NCI-H748 treated with DMSO at 0.1 percent for 48 hours (cell line): ENCODE measurements around the gene LAIR1.
"Not testable (repeated sequence)": the region's sequence is repeated elsewhere in the genome, so short reads cannot be mapped to it uniquely, and the experiment has no call there.

Source experiments
- DNase-seq: peaks from one replicate; lab custom pipeline; 2025; lab: John Stamatoyannopoulos, UW

The LAIR1 gene

DNA sequence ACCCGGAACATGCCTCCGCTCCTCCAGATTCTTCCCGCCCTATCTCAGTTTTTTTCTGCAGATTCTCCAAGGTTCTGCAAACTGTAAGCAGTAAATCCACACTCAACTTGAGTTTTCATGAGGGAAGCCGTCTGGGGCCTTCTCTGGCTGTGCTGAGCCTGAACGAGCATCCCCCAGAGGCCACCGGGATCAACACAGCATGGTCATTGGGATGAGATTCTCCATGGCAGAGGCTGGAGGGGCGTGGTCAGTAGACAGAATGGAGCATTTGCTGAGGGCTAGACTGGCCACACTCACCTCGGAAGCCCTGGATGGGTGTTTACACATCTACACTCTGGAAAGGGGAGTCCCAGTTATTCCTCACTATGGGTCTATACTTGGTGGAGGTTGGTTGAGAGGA, 23.4 kb downstream of the LAIR1 start:
- no peak for DNase-seq

GRCh38 chr19:54339646-54340358, 24.9 kb downstream of the LAIR1 start:
- DNase-seq: no peak

DNA sequence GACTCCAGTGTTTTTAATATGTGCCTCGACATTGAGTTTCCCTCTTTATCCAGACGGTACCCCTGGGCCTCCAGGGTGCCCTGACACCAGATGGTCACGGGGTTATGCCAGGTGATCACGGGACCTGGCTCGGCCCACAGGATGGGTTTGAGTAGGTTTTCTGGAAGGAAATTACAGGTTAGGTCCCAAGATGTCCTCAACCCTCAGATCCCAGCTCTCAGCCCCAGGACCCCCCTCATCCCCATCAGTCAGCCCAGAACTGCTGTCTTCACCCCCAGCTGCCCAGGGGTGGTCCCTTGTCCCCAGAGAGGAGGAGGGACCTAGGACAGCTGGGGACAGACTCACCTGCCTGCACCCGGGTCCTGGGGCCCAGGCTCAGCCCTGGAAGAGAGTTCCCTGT, 26.2 kb downstream of the LAIR1 start:
- no peak for DNase-seq

GRCh38 chr19:54337858-54338230, 26.9 kb downstream of the LAIR1 start:
- DNase-seq: no peak

- DNase-seq: no peak
Observed at GRCh38 chr19:54336893-54337857, 27.6 kb downstream of the LAIR1 start.

DNA sequence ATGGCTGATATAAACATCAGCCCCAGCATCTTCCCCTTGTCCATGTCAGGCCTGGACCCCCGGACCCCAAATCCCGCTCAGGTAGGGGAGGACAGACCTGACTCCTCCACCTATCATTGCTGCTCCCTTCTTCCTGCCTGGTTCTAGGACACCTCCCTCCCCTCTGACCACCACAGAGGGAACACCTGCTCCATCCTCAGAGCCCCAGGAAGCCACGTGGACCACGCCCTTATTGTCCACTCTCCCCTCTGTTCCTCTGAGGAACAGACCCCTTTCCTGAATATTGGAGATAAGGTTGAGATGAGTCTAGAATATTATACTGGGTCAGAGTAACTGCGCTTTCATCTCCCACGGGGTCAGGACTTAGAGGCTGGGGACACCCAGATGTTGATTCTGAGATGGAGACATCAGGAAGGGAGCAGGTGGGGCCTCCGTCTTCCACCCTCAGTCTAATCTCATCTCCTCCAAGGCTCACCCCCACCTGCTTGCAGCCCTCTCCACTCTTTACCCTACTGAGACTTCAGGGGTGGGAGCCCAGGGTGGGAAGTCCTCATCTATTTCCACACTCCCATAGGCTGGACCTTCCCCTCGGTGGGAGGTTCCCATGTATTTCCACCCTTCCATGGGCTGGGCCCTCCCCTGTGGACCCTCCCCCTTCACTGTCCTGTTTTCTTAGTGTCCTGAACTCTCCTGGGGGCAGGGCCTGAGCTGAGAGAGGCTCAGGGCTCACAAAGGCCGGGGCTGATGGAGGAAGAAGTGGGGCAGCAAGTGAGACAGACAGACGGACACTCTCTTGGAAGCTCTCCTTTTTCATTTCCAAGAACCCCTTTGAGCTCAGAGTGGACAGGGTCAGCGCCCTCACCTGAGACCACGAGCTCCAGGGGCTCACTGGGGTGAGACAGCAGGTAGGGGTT, 28.5 kb downstream of the LAIR1 start:
- DNase-seq: no peak

DNA sequence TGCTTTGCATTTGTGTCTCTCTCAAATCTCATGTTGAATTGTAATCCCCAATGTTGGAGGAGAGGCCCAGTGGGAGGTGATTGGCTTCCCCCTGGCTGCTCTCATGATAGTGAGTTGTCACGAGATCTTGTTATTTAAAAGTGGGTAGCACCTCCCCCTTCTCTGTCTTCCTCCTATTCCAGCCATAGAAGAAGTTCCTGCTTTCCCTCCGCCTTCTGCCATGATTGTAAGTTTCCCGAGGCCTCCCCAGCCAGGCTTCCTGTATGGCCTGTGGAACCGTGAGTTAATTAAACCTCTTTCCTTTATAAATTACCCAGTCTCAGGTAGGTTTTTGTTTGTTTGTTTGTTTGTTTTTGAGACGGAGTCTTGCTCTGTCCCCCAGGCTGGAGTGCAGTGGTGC, 29.6 kb downstream of the LAIR1 start:
- DNase-seq: no peak

DNA sequence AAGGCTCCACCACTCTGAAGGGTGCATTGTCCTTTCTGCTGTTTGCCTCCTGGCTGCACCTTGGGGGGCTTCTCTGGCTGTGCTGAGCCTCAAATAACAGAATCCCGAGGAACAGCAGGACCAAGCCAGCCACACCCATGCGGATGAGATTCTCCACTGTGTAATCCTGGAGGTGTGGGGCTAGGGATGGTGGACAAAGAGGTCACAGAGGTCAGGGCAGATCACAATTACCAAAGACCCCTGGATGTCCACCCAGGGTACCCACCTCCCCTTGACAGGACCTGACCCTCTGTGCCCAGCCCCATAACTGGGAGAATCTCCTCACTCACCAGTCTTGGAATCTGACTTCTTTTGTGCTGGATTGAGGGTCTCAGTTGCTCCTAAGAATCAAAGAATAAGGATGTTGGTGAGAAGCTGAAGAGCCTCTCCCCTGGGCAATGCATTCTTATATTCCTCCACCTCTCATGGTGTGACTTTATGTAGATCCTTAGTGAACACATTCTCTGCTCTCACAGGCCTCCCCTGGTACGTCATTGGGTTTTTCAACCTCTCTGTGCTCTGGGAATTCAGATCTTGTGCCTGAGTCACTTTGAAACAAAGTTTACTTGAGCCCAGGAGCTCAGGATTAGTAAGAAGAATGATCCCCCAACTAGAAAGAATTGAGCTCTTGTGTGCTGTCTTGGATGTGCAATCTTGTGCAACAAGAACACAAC, 31.0 kb downstream of the LAIR1 start:
- DNase-seq: no peak

GRCh38 chr19:54332149-54332548, 32.6 kb downstream of the LAIR1 start:
- no peak for DNase-seq

DNA sequence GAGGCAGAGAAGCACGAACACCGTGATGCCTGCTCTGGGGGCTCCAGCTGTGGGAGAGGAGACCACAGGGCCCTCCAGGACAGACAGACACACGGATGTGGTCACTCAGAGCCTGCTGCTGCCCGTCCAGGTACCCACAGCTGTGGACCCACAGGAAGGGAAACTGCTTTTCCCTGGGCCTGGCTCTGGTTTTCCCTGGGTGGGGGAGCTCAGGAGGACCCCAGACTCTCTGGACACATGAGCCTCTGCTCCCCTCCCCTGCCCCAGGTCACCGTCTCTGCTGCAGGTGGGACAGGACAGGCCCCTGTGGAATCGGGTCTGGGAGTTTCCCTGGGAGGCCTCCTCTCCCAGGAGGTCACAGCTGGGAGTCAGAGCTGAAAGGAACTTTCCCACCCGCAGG, 33.1 kb downstream of the LAIR1 start:
- DNase-seq: no peak

DNA sequence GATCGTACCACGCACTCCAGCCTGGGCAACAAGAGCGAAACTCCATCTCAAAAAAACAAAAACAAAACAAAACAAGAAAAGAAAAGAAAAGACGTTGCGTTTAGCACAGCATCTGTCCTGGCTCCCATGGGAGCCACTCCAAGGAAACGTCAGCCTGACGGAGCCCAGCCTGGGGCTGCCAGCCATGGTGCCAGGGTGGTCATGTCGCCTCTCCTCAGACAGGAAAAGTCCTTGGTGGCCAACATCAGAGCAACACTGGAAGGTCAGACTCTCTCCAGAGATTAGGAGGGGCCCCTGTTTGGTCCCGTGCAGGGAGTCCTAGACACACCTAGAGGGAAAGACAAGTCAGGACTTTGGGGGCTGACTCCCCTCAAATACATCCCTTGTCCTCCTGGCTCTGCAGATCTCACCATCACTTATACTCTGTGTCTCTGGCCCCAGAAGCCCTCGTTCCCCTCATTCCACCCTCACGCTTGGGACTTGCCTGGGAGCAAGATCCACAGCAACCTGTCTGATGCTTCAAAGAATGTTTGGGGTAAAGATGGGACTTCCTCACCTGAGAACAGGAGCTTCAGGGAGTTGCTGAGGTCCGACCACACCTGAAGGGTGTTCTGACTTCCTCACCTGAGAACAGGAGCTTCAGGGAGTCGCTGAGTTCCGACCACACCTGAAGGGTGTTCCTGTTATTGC, 35.1 kb downstream of the LAIR1 start:
- no peak for DNase-seq

DNA sequence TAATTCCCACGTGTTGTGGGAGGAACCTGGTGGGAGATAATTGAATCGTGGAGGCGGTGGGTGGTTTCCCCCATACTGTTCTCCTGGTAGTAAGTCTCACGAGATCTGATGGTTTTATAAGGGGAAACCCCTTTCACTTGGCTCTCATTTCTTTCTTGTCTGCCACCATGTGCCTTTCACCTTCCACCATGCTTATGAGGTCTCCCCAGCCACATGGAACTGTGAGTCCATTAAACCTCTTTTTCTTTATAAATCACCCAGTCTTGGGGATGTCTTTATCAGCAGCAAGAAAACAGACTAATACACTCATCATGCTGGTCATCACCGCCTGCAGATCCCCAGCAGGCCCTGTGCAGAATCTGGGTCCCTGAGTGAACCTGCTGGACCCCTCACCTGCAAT, 36.0 kb downstream of the LAIR1 start:
- DNase-seq: not testable (repeated sequence)

- DNase-seq: no peak
Observed at GRCh38 chr19:54325631-54326030, 39.1 kb downstream of the LAIR1 start.

DNA sequence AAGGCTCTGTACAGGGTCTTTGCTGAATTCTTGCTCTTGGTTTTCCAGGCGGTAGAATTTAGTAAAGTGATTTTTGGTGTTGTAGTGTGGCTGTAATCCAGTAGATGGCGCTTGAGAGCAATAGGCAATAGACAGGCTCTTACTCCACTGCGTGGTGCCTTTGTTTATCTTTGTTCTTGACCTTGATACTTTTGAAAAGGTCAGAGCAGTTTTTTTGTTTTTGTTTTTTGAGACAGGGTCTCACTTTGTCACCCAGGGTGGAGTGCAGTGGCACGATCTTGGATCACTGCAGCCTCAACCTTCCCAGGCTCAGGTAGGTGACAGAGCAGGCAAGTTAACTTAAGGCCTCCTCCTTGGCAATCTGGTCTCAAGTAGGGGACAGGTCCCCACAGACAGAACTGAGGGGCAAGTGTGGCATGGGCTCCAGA, 39.5 kb downstream of the LAIR1 start:
- DNase-seq: peak; percentile 23

DNA sequence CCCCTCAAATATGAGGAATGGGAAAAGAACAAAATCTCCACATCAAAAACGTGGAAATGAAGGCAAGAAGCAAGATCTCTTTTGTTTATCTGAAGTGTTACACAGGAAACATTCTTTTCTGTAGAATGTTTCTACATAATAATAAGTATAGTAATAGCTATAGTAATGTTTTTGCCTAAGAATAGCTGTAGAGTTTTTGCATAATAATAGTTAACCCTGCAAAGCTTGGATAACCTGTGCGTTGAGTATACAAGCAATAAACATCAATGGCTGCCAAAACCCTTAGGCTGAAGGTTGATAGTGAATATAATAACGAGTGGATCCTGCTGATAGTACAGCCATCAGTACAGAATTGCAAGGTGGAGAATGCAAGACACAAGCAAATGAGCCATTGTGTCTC, 40.7 kb downstream of the LAIR1 start:
- DNase-seq: no peak

DNA sequence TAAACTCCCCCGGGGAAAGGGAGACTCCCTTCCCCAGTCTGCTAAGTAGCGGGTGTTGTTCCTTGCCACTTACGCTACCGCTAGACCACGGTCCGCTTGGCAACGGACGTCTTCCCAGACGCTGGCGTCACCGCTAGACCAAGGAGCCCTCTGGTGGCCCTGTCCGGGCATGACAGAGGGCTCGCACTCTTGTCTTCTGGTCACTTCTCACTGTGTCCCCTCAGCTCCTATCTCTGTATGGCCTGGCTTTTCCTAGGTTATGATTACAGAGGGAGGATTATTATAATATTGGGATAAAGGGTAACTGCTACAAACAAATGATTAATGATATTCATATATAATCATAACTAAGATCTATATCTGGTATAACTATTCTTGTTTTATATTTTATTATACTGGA, 41.8 kb downstream of the LAIR1 start:
- DNase-seq: not testable (repeated sequence)

DNA sequence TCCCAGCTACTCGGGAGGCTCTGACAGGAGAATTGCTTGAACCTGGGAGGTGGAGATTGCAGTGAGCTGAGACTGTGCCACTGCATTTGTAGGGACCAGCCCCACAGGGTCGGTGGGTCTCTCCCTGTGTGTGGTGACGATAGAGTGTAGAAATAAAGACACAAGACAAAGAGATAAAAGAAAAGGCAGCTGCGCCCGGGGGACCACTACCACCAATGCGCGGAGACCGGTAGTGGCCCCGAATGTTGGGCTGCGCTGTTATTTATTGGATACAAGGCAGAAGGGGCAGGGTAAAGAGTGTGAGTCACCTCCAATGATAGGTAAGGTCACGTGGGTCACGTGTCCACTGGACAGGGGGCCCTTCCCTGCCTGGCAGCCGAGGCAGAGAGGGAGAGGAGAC, 42.4 kb downstream of the LAIR1 start:
- not testable (repeated sequence) for DNase-seq

DNA sequence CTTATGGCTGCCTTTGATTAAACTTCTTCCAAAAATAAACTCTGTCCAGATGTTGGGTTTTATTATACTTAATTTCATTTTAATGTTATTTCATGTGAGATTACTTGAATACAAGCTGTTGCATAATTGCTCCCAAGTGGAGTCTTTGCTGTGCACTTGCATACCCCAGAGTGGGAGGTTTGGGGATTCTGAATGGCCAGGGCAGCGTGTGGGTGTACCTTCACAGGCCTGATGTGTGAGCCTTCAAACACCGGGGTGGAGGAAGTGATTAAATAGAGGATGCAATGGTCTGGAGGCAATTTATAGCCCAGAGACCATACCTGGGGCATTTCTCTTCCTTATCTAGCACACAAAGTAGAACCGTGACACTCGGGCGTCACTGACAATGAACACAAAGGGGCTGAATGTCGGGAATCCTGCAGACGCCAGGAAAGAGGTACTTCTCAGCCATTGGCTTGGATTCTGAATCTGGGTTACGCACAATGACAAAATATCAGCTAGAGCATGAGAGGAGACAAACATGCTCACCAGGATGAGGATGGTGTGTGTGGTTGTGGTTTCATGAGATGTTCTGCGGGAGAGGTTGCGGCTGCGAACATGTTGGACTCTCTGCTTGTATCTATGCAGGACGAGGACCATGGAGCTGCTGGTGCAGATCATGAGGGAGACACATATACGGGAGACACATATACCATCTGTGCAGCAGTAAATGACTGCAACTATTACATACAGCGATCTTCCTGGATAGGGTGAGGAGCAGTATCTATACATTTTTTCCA, 44.6 kb downstream of the LAIR1 start:
- DNase-seq: no peak

DNA sequence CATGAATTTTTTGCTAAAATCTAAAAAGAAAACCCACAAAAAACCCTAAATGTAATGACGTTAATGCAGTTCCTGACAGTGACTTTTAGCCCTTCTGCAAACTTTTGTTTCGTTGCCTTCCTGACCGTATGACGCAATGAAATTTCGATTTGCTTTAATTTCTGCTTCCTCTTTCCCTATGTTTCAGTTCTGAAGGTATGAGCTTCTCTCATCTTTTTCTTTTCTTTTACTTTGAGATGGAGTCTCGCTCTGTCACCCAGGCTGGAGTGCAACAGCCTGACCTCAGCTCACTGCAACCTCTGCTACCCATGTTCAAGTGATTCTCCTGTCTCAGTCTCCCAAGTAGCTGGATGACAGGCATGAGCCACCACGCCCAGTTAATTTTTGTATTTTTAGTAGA, 45.7 kb downstream of the LAIR1 start:
- DNase-seq: no peak

DNA sequence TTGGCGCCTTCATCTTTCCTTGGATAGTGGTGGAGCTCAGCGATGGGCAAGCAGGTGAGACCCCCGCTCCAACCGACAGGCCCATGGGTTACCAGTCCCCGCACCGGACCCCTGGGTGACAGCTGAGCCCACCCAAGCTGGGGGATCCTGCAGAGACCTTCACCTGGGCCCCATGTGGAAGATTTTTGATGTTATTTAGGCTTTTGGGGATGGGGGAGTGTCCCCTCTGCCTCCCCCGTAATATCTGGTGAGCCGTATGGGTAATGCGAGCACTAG, 46.8 kb downstream of the LAIR1 start:
- DNase-seq: no peak
